GM23248 (cell line): Measurements from ENCODE around the gene ARFIP1. TPM values are rescaled to one million over a fixed set of nuclear protein-coding genes. Genes with fewer than 3 reads are reported as not detected.
A peak's percentile ranks its signal among the peaks of the same experiment; 100 is the strongest.

Experiments
- DNase-seq: peaks from one replicate; pipeline ENCODE4 v3.0.0-alpha.2; 2015
- H2AFZ ChIP-seq: fragments of 200-600 bp; sonication (generic); 2 replicates; pipeline ENCODE4 v1.6.1; 2016; ENCODE audit warnings: antibody characterized with exemption
- H3F3A ChIP-seq: fragments of 200-600 bp; sonication (generic); 2 replicates; pipeline ENCODE4 v1.6.1; 2016; ENCODE audit warnings: mild to moderate bottlenecking, antibody characterized with exemption, mixed run types; ENCODE audit not compliant: insufficient read depth
- H3K27ac ChIP-seq: fragments of 200-600 bp; sonication (generic); 2 replicates; pipeline ENCODE4 v1.5.1; 2016; ENCODE audit warnings: mild to moderate bottlenecking
- H3K27me3 ChIP-seq: fragments of 200-600 bp; sonication (generic); replicated peaks from 2 replicates; pipeline ENCODE4 v1.6.1; 2016; ENCODE audit warnings: mild to moderate bottlenecking; ENCODE audit not compliant: insufficient read depth
- H3K36me3 ChIP-seq: fragments of 200-600 bp; sonication (generic); 2 replicates; pipeline ENCODE4 v1.6.1; 2016; ENCODE audit warnings: low read depth, mild to moderate bottlenecking
- H3K4me1 ChIP-seq: fragments of 200-600 bp; sonication (generic); 2 replicates; pipeline ENCODE4 v1.6.1; 2016; ENCODE audit warnings: mild to moderate bottlenecking; ENCODE audit not compliant: insufficient read depth
- H3K4me2 ChIP-seq: fragments of 200-600 bp; sonication (generic); one replicate; pipeline ENCODE4 v1.6.1; 2016; ENCODE audit warnings: mild to moderate bottlenecking; ENCODE audit not compliant: unreplicated experiment
- H3K4me3 ChIP-seq: fragments of 200-600 bp; sonication (generic); 2 replicates; pipeline ENCODE4 v1.5.1; 2016; ENCODE audit warnings: mild to moderate bottlenecking
- H3K79me2 ChIP-seq: fragments of 200-600 bp; sonication (generic); 2 replicates; pipeline ENCODE4 v1.6.1; 2016; ENCODE audit warnings: mild to moderate bottlenecking; ENCODE audit not compliant: insufficient read depth
- H3K9ac ChIP-seq: fragments of 200-600 bp; sonication (generic); 2 replicates; pipeline ENCODE4 v1.6.1; 2016; ENCODE audit warnings: mild to moderate bottlenecking
- H3K9me2 ChIP-seq: fragments of 200-600 bp; sonication (generic); 2 replicates; pipeline ENCODE4 v1.6.1; 2016; ENCODE audit warnings: mixed run types, mild to moderate bottlenecking, moderate library complexity; ENCODE audit not compliant: insufficient read depth
- H3K9me3 ChIP-seq: fragments of 200-600 bp; sonication (generic); one replicate; pipeline ENCODE4 v1.6.1; 2017; ENCODE audit warnings: low read depth
- H4K20me1 ChIP-seq: fragments of 200-600 bp; sonication (generic); 2 replicates; pipeline ENCODE4 v1.6.0; 2016; ENCODE audit not compliant: insufficient read depth
- EZH2 ChIP-seq: fragments of 200-600 bp; sonication (generic); IDR thresholded peaks from 2 replicates; pipeline ENCODE4 v1.6.1; 2018; ENCODE audit warnings: antibody characterized with exemption, mild to moderate bottlenecking; ENCODE audit not compliant: insufficient read depth, poor library complexity, severe bottlenecking
- EZH2phosphoT487 ChIP-seq: fragments of 200-600 bp; sonication (generic); IDR thresholded peaks from 2 replicates; pipeline ENCODE4 v1.6.1; 2018; ENCODE audit warnings: antibody characterized with exemption, moderate library complexity, mild to moderate bottlenecking, low read depth; ENCODE audit not compliant: insufficient read depth
- WGBS, 2 experiments: methylation state at CpG; one replicate each; pipeline ENCODE4 v1.1.6; 2015 to 2017; ENCODE audit warnings: low lambda C conversion rate in 2 of 2, low coverage in 1 of 2; ENCODE audit errors: missing lambda C conversion rate in 2 of 2; 5-methylcytosine and 5-hydroxymethylcytosine counted together
- in situ Hi-C: fragments of 300-500 bp; cut with MboI; formaldehyde crosslinking; loops from 2 replicates; pipeline ENCODE4 v1.15.0; 2020
- polyA plus RNA-seq: library from polyadenylated mRNA; unstranded; fragments of >200 nt; fragmentation: Nextera tagmentation; extraction: Ambion mirVana; gene quantifications from 2 replicates; pipeline ENCODE4 v1.2.1, GENCODE V29; 2016
- total RNA-seq: library from RNA; depleted of rRNA; stranded (reverse); fragments of >200 nt; shearing (Covaris generic); gene quantifications from 2 replicates; pipeline ENCODE4 v1.2.3, GENCODE V29; 2014

The ARFIP1 gene
- total and polyA plus RNA-seq, 2 experiments from 2014 or later = 40.7 to 61.4 TPM

- H3K27ac ChIP-seq = peak overlapping the region; percentile 92
- H3K9ac ChIP-seq = peak overlapping the region; percentile 92
- H3K79me2 ChIP-seq = peaks cover 49% of the 10 kb centered on the region
- TF ChIP-seq EZH2phosphoT487 = no peak
- TF ChIP-seq EZH2 = no peak
- WGBS, 2 experiments = 1% methylated on average over 14 of the region's 14 CpGs
- H3K4me3 ChIP-seq = peak overlapping the region; percentile 91
- no peaks in the 10 kb centered on the region for H3K27me3 ChIP-seq
- H3K4me1 ChIP-seq = peaks cover 21% of the 10 kb centered on the region
- peak overlapping the region; percentile 99 for H2AFZ ChIP-seq
- in situ Hi-C loops = no loop called here
- no peaks in the 10 kb centered on the region for H3K9me2 ChIP-seq
- DNase-seq = peak; percentile 75
- H3K4me2 ChIP-seq = peak overlapping the region; percentile 74
- H3K36me3 ChIP-seq = no peaks in the 10 kb centered on the region
- H4K20me1 ChIP-seq = no peaks in the 10 kb centered on the region
- no peaks in the 10 kb centered on the region for H3K9me3 ChIP-seq
- peaks cover 14% of the 10 kb centered on the region for H3F3A ChIP-seq
These were observed 569 bp downstream of the ARFIP1 start for GRCh38 chr4:152780267-152780778.

DNA sequence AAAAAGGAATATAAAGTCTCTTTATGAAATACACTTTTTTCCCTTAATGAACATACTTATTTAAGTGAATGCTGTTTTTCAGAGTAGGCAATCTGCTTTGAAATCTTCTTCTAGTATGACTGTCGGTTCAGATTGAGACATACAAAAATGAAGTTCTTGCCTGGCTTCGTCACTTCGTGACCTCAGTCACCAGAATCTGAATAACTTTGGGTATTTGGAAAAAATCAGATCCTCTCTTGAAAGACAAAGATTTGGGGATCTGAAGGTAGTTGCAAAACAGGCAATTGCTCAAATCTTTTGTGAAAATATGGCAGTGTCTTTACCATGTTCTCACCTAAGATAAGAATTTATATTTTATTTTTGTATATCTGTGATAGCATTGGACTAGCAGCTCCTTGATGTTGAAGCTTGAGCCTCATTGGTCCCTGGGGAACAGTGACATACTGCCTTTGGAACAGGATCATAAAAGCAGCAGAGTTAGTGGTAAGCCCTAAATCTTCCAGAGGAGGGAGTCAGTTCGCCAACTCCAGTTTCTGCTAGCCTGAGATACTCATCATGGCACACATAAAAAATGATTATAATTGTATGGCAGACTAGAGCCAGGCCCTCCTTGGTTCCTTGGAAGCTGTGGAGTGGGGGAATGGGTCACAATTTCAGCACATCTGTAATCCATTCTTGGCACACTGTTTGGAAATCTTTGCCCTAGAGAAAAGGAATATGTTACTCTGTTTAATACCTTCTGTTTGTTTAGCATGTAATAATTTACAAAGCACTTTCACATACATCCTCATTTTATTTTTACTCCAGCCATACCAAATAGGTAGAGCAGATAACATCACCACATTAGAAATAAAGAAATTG, 5.0 kb downstream of the ARFIP1 start:
- Histone ChIP-seq H3K9me3 (no peaks in the 10 kb centered on the region), H3F3A (peaks cover 27% of the 10 kb centered on the region), H3K9ac (no peak overlapping the region), H3K79me2 (peaks cover 93% of the 10 kb centered on the region), H3K4me2 (no peak overlapping the region), H2AFZ (no peak overlapping the region), H3K36me3 (no peaks in the 10 kb centered on the region), H4K20me1 (no peaks in the 10 kb centered on the region; the same call in 1 of the 2 replicates), H3K27ac (peak overlapping the region; percentile 72), H3K4me3 (no peak overlapping the region), H3K4me1 (peaks cover 36% of the 10 kb centered on the region), H3K9me2 (no peaks in the 10 kb centered on the region), H3K27me3 (no peaks in the 10 kb centered on the region)
- TF ChIP-seq EZH2 = no peak
- no peak for TF ChIP-seq EZH2phosphoT487
- DNase-seq = peak; percentile 84
- in situ Hi-C loops = no loop called here
- WGBS, 2 experiments = 61 to 66% methylated on average over 4 of the region's 4 CpGs

GRCh38 chr4:152785639-152786615, 6.2 kb downstream of the ARFIP1 start:
- DNase-seq = peak; percentile 50
- H3K79me2 ChIP-seq = peaks cover 100% of the 10 kb centered on the region
- no peak for TF ChIP-seq EZH2
- TF ChIP-seq EZH2phosphoT487 = no peak
- peak overlapping the region; percentile 72 for H3K27ac ChIP-seq
- H2AFZ ChIP-seq = peak overlapping the region; percentile 69
- no peaks in the 10 kb centered on the region for H3K9me3 ChIP-seq
- 6 to 11% methylated on average over 3 of the region's 3 CpGs for whole genome bisulfite sequencing, 2 experiments
- H3K27me3 ChIP-seq = no peaks in the 10 kb centered on the region
- H3K4me2 ChIP-seq = peak overlapping the region; percentile 70
- H3F3A ChIP-seq = peaks cover 20% of the 10 kb centered on the region
- H3K4me1 ChIP-seq = peaks cover 34% of the 10 kb centered on the region
- no peaks in the 10 kb centered on the region; the same call in 1 of the 2 replicates for H4K20me1 ChIP-seq
- H3K36me3 ChIP-seq = no peaks in the 10 kb centered on the region
- in situ Hi-C loops = no loop called here
- peak overlapping the region; percentile 59 for H3K9ac ChIP-seq
- H3K9me2 ChIP-seq = no peaks in the 10 kb centered on the region
- peak overlapping the region; percentile 46 for H3K4me3 ChIP-seq

DNA sequence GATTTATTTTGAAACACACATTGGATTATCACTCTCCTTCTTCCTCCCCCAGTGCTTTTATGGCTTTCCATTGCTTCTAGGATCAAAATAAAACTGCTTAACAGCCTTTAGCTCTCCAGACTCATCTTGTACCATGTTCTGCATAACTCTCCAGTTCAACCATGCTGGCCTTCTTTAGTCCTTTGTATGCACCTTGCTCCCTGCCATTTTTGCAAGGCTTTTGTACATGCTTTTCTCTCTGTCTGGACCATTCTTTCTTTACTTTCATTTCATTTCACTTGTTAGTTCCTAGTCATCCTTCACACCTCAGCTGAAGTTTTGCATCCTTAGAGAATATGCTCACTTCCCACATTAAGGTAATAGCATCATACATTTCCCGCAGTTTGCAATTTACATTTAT, 6.9 kb downstream of the ARFIP1 start:
- Histone ChIP-seq H3F3A (peaks cover 15% of the 10 kb centered on the region; the same call in 1 of the 2 replicates), H2AFZ (peak overlapping the region; percentile 69), H3K4me2 (peak overlapping the region; percentile 70), H3K27ac (peak overlapping the region; percentile 72), H3K79me2 (peaks cover 100% of the 10 kb centered on the region), H3K9me2 (no peaks in the 10 kb centered on the region), H3K27me3 (no peaks in the 10 kb centered on the region), H3K36me3 (no peaks in the 10 kb centered on the region), H3K4me1 (peaks cover 27% of the 10 kb centered on the region), H4K20me1 (no peaks in the 10 kb centered on the region; the same call in 1 of the 2 replicates), H3K9ac (peak overlapping the region; percentile 59; the same call in 1 of the 2 replicates), H3K9me3 (no peaks in the 10 kb centered on the region), H3K4me3 (no peak overlapping the region)
- DNase-seq = no peak
- TF ChIP-seq EZH2phosphoT487 (no peak), EZH2 (no peak)
- in situ Hi-C loops = no loop called here
- WGBS, 2 experiments = 100% methylated on average over 1 of the region's 1 CpG
